ENCODE measurements around the gene TTC29.

DNA sequence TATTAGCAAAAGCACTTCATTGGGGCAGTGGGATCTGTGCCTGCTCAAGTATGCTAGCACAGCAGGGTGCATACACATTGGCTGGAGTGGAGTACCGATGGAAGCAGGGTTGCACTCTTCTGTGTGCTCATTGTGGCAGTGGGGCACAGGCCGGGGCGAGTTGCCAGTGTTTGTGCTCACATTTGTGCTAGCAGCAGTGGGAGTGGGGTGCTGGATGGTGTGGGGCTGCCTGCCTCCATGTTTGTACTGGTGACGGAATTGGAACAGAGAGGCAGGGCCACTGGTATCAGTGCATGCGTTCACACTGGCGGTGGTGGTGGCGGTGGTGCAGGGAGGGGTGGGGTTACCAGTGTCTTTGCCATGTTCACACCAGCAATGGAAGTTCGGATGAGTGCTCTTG lies 169.0 kb downstream of the TTC29 start:
- TF ChIP-seq, protein P1, sequence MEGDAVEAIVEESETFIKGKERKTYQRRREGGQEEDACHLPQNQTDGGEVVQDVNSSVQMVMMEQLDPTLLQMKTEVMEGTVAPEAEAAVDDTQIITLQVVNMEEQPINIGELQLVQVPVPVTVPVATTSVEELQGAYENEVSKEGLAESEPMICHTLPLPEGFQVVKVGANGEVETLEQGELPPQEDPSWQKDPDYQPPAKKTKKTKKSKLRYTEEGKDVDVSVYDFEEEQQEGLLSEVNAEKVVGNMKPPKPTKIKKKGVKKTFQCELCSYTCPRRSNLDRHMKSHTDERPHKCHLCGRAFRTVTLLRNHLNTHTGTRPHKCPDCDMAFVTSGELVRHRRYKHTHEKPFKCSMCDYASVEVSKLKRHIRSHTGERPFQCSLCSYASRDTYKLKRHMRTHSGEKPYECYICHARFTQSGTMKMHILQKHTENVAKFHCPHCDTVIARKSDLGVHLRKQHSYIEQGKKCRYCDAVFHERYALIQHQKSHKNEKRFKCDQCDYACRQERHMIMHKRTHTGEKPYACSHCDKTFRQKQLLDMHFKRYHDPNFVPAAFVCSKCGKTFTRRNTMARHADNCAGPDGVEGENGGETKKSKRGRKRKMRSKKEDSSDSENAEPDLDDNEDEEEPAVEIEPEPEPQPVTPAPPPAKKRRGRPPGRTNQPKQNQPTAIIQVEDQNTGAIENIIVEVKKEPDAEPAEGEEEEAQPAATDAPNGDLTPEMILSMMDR (IDR thresholded peaks at IDR 0.05; ENCODE audit: poor library complexity): no peak
- no peak for TF ChIP-seq EZH2 (IDR thresholded peaks at IDR 0.05; ENCODE audit: borderline replicate concordance)

Data from hepatocyte (in vitro differentiated cells).